ENCODE results near the gene STXBP6.

Gene STXBP6

GRCh38 chr14:25050269-25051150 is 563 bp upstream of the STXBP6 start:
- no peak for DNase-seq

- no peak for DNase-seq
These were observed 817 bp downstream of the STXBP6 start for GRCh38 chr14:25049093-25049567.

- DNase-seq = no peak
These were observed 1.6 kb downstream of the STXBP6 start for GRCh38 chr14:25048170-25049016.

- no peak for DNase-seq
These were observed 3.5 kb downstream of the STXBP6 start for GRCh38 chr14:25046301-25046943.

GRCh38 chr14:25044106-25044698 is 5.7 kb downstream of the STXBP6 start:
- DNase-seq = no peak

GRCh38 chr14:25042362-25043299 is 7.3 kb downstream of the STXBP6 start:
- no peak for DNase-seq

GRCh38 chr14:25041898-25042297 is 8.0 kb downstream of the STXBP6 start:
- DNase-seq = no peak

GRCh38 chr14:25041484-25041883 is 8.5 kb downstream of the STXBP6 start:
- DNase-seq = no peak

- no peak for DNase-seq
These were observed 10.0 kb downstream of the STXBP6 start for GRCh38 chr14:25039933-25040332.

- DNase-seq = no peak
These were observed 11.8 kb downstream of the STXBP6 start for GRCh38 chr14:25038044-25038668.

GRCh38 chr14:25037032-25037431 is 12.9 kb downstream of the STXBP6 start:
- no peak for DNase-seq

- DNase-seq = no peak
These were observed 14.9 kb downstream of the STXBP6 start for GRCh38 chr14:25034803-25035681.

GRCh38 chr14:25033358-25033757 is 16.6 kb downstream of the STXBP6 start:
- no peak for DNase-seq

- no peak for DNase-seq
These were observed 17.7 kb downstream of the STXBP6 start for GRCh38 chr14:25032092-25032784.

GRCh38 chr14:25026476-25027137 is 23.3 kb downstream of the STXBP6 start:
- DNase-seq = no peak

GRCh38 chr14:25019892-25020291 is 30.1 kb downstream of the STXBP6 start:
- DNase-seq = no peak

GRCh38 chr14:25017562-25017961 is 32.4 kb downstream of the STXBP6 start:
- DNase-seq = no peak

GRCh38 chr14:25015761-25016160 is 34.2 kb downstream of the STXBP6 start:
- DNase-seq = no peak

GRCh38 chr14:25014440-25014839 is 35.5 kb downstream of the STXBP6 start:
- no peak for DNase-seq

Data from stimulated activated CD4-positive, alpha-beta T cell treated with anti-CD3 and anti-CD28 coated beads, Interleukin-4, amount 100 ng/mL, for 1 hour (primary cell).